ENCODE data around the gene PPARGC1A.

The PPARGC1A gene

GRCh38 chr4:23835774-23836478 is 53.9 kb downstream of the PPARGC1A start:
- DNase-seq = no peak

- DNase-seq = no peak
Measured at GRCh38 chr4:23828779-23829178, 61.1 kb downstream of the PPARGC1A start.

- no peak for DNase-seq
Measured at GRCh38 chr4:23828020-23828715, 61.7 kb downstream of the PPARGC1A start.

- DNase-seq = no peak
Measured at GRCh38 chr4:23822181-23822580, 67.7 kb downstream of the PPARGC1A start.

GRCh38 chr4:23819041-23819511 is 70.8 kb downstream of the PPARGC1A start:
- no peak for DNase-seq

GRCh38 chr4:23818097-23818885 is 71.6 kb downstream of the PPARGC1A start:
- no peak for DNase-seq

- DNase-seq = no peak
Measured at GRCh38 chr4:23814996-23815660, 74.7 kb downstream of the PPARGC1A start.

- no peak for DNase-seq
Measured at GRCh38 chr4:23814587-23814986, 75.3 kb downstream of the PPARGC1A start.

- no peak for DNase-seq
Measured at GRCh38 chr4:23811161-23811560, 78.7 kb downstream of the PPARGC1A start.

- DNase-seq = no peak
Measured at GRCh38 chr4:23805450-23805851, 84.4 kb downstream of the PPARGC1A start.

GRCh38 chr4:23789762-23790161 is 100.1 kb downstream of the PPARGC1A start:
- no peak for DNase-seq

- no peak for DNase-seq
Measured at GRCh38 chr4:23788460-23788859, 101.4 kb downstream of the PPARGC1A start.

- DNase-seq = no peak
Measured at GRCh38 chr4:23788027-23788426, 101.8 kb downstream of the PPARGC1A start.

- DNase-seq = no peak
Measured at GRCh38 chr4:23782778-23783437, 106.9 kb downstream of the PPARGC1A start.

GRCh38 chr4:23779839-23780238 is 110.0 kb downstream of the PPARGC1A start:
- no peak for DNase-seq

GRCh38 chr4:23779422-23779821 is 110.4 kb downstream of the PPARGC1A start:
- DNase-seq = no peak

GRCh38 chr4:23775694-23776093 is 114.2 kb downstream of the PPARGC1A start:
- DNase-seq = no peak

GRCh38 chr4:23774909-23775308 is 114.9 kb downstream of the PPARGC1A start:
- no peak for DNase-seq

- no peak for DNase-seq
Measured at GRCh38 chr4:23773884-23774636, 115.8 kb downstream of the PPARGC1A start.

- no peak for DNase-seq
Measured at GRCh38 chr4:23770011-23770410, 119.8 kb downstream of the PPARGC1A start.

- no peak for DNase-seq
Measured at GRCh38 chr4:23769406-23769805, 120.4 kb downstream of the PPARGC1A start.

GRCh38 chr4:23768541-23768940 is 121.3 kb downstream of the PPARGC1A start:
- DNase-seq = no peak
